ENCODE data around the gene RMC1.
"Not testable (repeated sequence)": the region's sequence is repeated elsewhere in the genome, so short reads cannot be mapped to it uniquely, and the experiment has no call there.

RMC1 gene

GRCh38 chr18:23495723-23496440 lies 7.4 kb upstream of the RMC1 start:
- in situ Hi-C loops (cut with MboI; ENCODE audit: low sequenced_read_pairs), result no loop called here

- in situ Hi-C loops (cut with MboI; ENCODE audit: low sequenced_read_pairs), result no loop called here
Measured at GRCh38 chr18:23498117-23498516, 5.2 kb upstream of the RMC1 start.

- in situ Hi-C loops (cut with MboI; ENCODE audit: low sequenced_read_pairs), result no loop called here
Measured at GRCh38 chr18:23498877-23499276, 4.4 kb upstream of the RMC1 start.

GRCh38 chr18:23499291-23499781 lies 4.0 kb upstream of the RMC1 start:
- in situ Hi-C loops (cut with MboI; ENCODE audit: low sequenced_read_pairs), result no loop called here

- in situ Hi-C loops (cut with MboI; ENCODE audit: low sequenced_read_pairs), result no loop called here
Measured at GRCh38 chr18:23501626-23502025, 1.7 kb upstream of the RMC1 start.

- in situ Hi-C loops (cut with MboI; ENCODE audit: low sequenced_read_pairs), result no loop called here
Measured at GRCh38 chr18:23502516-23503037, 734 bp upstream of the RMC1 start.

GRCh38 chr18:23503963-23504344 lies 643 bp downstream of the RMC1 start:
- in situ Hi-C loops (cut with MboI; ENCODE audit: low sequenced_read_pairs), result no loop called here

- in situ Hi-C loops (cut with MboI; ENCODE audit: low sequenced_read_pairs), result no loop called here
Measured at GRCh38 chr18:23504720-23505119, 1.4 kb downstream of the RMC1 start.

GRCh38 chr18:23506393-23506792 lies 3.1 kb downstream of the RMC1 start:
- in situ Hi-C loops (cut with MboI; ENCODE audit: low sequenced_read_pairs), result no loop called here

GRCh38 chr18:23510923-23511322 lies 7.6 kb downstream of the RMC1 start:
- in situ Hi-C loops (cut with MboI; ENCODE audit: low sequenced_read_pairs), result not testable (repeated sequence)

- in situ Hi-C loops (cut with MboI; ENCODE audit: low sequenced_read_pairs), result not testable (repeated sequence)
Measured at GRCh38 chr18:23512216-23512615, 8.9 kb downstream of the RMC1 start.

- in situ Hi-C loops (cut with MboI; ENCODE audit: low sequenced_read_pairs), result no loop called here
Measured at GRCh38 chr18:23512641-23513040, 9.3 kb downstream of the RMC1 start.

- in situ Hi-C loops (cut with MboI; ENCODE audit: low sequenced_read_pairs), result no loop called here
Measured at GRCh38 chr18:23515911-23516546, 12.7 kb downstream of the RMC1 start.

- in situ Hi-C loops (cut with MboI; ENCODE audit: low sequenced_read_pairs), result loop anchor here (10.0 kb wide), 1 partner anchor 65 kb away; the partner anchor contains the start of gene NPC1
Measured at GRCh38 chr18:23519734-23520133, 16.4 kb downstream of the RMC1 start.

GRCh38 chr18:23521271-23521670 lies 18.0 kb downstream of the RMC1 start:
- in situ Hi-C loops (cut with MboI; ENCODE audit: low sequenced_read_pairs), result loop anchor here (10.0 kb wide), 1 partner anchor 64 kb away; the partner anchor contains the start of gene NPC1

- in situ Hi-C loops (cut with MboI; ENCODE audit: low sequenced_read_pairs), result loop anchor here (10.0 kb wide), 1 partner anchor 63 kb away; the partner anchor contains the start of gene NPC1
Measured at GRCh38 chr18:23521907-23522306, 18.6 kb downstream of the RMC1 start.

GRCh38 chr18:23523429-23524212 lies 20.3 kb downstream of the RMC1 start:
- in situ Hi-C loops (cut with MboI; ENCODE audit: low sequenced_read_pairs), result loop anchor here (10.0 kb wide), 1 partner anchor 61 kb away; the partner anchor contains the start of gene NPC1

- in situ Hi-C loops (cut with MboI; ENCODE audit: low sequenced_read_pairs), result loop anchor here (10.0 kb wide), 1 partner anchor 61 kb away; the partner anchor contains the start of gene NPC1
Measured at GRCh38 chr18:23524213-23524707, 20.9 kb downstream of the RMC1 start.

GRCh38 chr18:23526501-23527063 lies 23.3 kb downstream of the RMC1 start:
- in situ Hi-C loops (cut with MboI; ENCODE audit: low sequenced_read_pairs), result loop anchor here (10.0 to 25.0 kb wide), 2 partner anchors 58 to 186 kb away; partner anchors contain the start of gene NPC1
